Stromal cell of bone marrow (primary cell): ENCODE data around the gene AGER.

Experiments used
- DNase-seq: peaks from one replicate; pipeline ENCODE4 v3.0.0-alpha.2; 2012; ENCODE audit warnings: low read depth

AGER gene

DNA sequence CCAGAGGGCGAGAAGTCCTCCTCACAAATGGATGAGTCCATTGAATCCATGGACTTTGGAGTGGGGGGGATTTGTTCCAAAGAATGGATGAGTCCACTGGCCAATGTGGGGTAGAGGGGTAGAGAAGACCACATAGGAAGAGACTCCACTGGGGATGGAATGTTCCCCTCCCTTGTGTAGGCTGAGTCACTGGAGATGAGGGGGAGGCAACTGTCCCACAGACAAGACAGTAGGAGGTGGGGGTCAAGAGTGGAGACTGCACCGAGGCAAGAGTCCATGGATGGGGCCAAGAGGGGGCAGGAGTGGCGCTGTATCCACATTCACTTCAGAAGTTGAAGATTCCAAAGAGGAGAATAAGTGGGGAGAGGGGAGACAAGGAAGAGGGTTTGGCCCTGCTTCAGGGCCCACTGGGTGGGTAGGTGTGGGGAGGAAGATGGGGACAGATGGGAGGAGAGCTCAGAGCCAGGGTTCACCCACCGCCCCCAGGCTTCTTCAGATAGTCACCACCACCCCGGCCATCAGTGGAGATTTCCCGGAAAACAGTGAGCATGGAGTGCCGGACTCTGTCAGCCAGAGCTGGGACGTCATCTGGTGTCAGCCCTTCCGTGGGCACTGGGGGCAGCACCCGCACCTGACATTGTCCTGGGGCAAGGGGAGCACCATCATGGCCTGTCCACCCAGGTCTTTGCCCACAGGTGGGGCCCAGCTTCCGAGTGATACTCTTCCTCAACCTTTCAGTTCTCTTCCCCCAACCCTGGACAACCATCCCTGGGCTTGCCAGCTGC is 15.1 kb downstream of the AGER start:
- DNase-seq: no peak

DNA sequence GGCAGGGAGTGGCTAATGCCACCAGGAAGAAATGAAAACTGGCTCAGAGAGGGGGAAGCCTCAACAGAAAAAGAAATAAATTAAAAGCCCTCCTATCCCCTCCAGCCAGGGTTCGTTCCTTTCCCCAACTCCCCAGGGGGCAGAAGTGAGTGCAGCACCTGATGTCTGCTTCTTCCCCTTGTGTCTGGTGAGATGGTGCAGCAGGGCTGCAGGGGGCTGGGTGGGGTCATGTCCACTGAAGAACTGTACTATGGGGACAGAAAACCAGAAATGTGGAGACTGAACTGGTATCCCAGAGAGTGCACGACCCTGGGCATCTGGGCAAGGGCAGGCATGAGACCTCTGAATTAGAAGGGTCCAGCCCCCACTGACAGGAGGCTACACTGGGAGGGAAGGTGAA is 15.7 kb downstream of the AGER start:
- DNase-seq: no peak

DNA sequence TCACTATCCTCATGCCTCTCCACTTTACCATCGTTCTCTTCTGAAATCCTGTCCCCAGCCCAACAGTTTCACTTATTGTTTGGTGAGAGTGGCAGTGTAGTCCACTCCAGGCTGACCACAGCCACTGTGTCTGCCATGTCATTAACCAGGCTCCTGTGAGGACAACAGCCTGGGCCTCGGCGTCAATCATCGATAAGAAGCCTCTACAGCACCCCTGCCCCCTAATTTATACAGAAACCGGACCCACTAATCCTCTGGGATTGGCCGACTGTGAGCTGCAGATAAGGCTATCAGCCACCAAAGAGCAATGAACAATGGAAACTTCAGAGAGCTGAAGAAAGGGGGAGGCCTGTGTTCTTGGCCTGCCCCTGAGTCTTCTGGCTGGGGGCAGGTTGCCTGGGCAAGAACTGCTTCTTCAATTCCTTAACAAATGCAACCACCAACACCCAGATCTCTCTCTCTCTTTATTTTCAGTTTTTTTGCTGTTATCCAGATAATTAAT is 16.2 kb downstream of the AGER start:
- no peak for DNase-seq

DNA sequence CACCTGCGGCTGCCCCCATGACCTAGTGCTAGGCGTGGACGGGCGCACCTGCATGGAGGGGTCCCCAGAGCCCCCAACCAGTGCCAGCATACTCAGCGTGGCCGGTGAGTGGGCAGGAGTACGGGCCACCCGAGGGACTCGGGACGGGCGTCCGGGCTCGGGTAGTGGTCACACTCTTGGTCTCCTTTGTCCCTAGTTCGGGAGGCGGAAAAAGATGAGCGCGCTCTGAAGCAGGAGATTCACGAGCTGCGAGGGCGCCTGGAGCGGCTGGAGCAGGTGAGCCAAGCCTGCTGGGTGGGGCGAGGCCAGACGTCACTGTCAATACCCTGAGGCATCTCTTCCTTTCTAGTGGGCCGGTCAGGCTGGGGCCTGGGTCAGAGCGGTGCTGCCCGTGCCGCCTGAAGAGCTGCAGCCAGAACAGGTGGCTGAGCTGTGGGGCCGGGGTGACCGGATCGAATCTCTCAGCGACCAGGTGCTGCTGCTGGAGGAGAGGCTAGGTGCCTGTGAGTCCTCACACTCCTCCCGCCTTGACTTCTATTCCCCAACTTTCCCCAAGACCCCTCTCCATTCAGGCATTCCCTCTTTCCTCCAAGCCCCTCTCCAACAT is 16.8 kb downstream of the AGER start:
- DNase-seq: no peak

DNA sequence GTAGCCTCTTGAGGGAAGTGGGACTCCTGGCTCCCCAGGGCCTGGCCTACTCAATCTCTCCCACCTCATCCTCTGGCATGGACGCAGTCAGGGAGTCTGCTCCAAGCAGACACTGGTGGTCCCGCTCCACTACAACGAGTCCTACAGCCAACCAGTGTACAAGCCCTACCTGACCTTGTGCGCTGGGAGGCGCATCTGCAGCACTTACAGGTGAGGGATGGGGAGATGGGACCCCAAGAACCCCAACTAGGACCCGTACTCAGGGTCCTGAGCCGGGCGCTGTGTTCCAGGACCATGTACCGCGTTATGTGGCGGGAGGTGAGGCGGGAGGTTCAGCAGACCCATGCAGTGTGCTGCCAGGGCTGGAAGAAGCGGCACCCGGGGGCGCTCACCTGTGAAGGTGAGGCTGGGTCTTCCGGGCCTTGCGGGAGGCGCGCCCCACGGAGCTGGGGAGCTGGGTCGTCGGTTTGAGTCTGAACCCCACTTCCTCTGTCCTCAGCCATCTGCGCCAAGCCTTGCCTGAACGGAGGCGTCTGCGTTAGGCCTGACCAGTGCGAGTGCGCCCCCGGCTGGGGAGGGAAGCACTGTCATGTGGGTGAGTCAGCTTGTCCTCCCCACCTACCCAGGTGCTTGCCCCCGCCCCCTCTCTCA is 17.5 kb downstream of the AGER start:
- DNase-seq: no peak

DNA sequence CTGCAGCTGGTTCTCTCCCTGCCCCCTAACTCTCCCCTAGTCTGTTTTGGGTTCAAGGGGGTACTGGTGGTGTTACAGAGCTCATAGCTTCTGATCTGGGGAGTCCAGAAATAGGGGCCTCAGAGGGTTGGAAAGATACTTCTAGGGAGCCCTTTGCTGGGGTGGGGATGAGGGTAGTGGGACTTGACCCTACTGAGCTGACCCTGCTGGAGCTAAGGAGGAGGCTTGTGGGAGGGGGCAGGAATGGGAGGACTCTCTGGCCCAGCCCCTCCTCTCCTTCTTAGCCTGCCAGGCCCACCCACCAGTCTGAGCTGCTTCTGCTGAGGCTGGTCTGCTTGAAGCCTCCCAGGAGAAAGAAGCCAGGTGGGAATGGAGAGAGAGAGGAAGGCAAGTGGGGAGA is 19.8 kb downstream of the AGER start, which contains the start of gene EGFL8:
TSS of gene EGFL8 (plus strand) at position 301 of the 400 bp plus-strand sequence. CDS start 1,571 bp downstream, outside the sequence.
- DNase-seq: no peak

DNA sequence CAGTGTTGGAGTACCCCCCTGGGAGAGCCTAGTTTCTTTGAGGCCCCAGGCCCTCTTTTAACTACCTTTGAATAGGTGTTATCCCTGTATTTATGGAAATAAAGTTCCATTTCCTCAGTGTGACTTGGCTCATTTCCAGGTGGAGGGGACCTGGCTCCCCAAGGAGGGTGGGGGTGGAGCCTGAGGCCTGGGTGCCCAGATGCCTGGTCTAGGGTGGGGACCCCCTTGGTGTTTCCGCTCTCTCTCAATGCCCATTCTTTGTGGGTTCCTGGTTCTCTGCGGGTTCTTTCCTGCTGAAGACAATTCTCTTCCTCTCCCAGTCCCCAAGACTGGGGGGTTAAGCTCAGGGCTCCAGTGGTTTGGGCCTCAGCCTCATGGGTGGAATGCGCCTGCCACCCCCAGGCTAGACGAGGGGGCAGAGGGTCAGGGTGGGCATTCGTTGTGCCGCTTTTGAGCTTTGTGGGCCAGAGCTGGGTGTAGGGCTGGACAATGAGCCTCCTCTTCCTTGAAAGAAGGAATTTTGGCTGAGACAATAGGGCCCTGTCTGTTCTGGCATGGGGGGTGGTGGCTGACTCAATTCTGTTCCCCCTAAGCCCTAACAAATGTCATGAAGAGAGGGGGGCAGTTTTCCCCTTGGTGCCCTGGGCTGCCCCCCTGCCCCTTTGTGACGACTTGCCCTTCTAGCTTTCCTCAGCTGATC is 20.3 kb downstream of the AGER start:
- DNase-seq: no peak

DNA sequence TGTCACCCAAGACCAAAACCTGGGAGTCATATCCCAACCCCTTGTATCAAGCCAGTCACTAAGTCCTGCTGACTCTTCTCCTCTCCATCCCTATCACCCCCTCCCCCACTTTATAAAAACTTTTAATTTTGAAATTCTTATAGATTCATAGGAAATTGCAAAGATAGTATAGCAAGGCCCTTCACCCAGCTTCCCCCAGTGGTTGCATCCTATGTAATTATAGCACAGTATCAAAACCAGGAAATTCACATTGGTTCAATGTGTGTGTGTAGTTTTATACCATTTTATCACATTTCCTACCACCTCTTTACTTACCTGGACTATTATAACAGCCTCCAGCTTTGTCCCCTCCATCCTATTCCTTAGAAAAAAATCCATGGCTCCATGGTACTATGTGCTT is 26.0 kb downstream of the AGER start:
- no peak for DNase-seq

DNA sequence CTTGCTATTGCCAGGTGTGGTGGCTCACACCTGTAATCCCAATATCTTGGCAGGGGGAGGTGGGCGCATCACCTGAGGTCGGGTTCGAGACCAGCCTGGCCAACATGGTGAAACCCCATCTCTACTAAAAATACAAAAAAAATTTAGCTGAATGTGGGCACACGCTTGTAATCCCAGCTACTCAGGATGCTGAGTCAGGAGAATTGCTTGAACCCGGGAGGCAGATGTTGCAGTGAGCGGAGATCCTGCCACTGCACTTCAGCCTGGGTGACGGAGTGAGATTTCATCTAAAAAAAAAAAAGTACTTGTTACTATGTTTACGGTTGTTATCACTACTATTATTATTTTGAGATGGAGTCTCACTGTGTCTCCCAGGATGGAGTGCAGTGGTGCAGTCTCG is 27.2 kb downstream of the AGER start:
- no peak for DNase-seq

DNA sequence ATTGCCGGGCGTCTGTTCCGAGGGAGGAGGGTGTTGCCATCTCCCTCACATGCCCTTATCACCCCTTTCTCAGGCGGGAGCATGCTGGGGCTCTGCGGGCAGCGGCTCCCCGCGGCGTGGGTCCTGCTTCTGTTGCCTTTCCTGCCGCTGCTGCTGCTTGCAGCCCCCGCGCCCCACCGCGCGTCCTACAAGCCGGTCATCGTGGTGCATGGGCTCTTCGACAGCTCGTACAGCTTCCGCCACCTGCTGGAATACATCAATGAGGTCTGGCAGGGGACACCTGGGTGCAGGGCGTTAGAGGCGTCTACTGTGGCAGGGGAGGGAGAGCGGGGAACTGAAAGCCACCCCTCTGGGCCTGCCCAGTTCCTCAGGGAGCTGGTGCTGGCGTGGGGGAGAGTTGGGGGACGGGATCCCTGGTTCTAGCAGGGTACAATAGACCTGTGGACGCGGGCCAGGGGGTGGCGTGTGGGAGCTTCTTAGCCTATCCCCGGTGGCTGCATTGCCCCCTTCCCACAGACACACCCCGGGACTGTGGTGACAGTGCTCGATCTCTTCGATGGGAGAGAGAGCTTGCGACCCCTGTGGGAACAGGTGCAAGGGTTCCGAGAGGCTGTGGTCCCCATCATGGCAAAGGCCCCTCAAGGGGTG is 29.4 kb downstream of the AGER start:
- DNase-seq: no peak

DNA sequence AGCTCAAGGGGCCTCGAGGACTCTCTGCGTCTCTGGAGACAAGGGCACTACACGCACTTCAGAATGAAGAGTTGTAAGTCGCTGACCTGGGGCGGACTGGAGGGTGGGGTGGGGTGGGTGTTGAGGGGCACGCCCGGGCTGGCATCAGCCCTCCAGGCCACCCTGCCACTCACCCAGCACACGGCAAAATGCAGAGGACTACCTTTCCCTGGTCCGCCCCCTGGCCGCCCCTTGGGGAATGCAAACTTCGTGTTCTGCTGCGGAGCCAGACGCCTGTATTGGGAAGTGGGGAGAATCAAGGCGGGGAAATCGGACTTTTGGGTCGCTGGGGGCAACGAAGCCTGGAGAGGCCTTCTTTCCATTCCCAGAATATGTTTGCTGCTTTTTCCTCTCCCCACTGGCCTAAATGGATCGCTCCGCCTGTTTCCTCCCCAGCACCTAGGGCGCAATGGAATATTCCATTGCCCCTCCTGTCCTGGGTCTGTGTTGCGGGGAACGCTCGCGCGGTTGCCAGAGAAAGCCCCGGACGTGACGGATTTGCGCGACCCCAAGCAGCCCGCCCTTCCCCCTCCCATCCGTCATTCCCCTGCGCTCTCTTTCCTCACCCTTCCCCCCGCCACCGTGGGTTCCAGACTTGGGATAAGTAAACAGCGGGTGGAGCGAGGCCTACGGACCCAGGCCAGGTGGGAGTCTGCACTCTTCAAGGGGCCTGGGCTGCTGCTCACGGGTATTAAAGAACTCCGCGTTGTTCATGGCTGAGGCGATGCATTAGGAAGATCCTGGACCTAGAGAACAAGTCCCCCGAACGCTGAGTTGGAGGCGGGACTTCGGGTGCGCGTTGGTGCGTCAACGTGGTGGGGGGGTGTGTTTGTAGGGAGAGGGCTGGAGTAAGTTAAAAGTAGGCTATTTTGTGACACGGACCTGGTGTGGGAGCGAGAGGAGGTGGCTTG is 30.2 kb downstream of the AGER start, which contains the start of gene PPT2:
TSS of gene PPT2 (plus strand) at position 578 of the 950 bp plus-strand sequence. CDS start 454 bp downstream, outside the sequence.
- DNase-seq: peak; percentile 84

DNA sequence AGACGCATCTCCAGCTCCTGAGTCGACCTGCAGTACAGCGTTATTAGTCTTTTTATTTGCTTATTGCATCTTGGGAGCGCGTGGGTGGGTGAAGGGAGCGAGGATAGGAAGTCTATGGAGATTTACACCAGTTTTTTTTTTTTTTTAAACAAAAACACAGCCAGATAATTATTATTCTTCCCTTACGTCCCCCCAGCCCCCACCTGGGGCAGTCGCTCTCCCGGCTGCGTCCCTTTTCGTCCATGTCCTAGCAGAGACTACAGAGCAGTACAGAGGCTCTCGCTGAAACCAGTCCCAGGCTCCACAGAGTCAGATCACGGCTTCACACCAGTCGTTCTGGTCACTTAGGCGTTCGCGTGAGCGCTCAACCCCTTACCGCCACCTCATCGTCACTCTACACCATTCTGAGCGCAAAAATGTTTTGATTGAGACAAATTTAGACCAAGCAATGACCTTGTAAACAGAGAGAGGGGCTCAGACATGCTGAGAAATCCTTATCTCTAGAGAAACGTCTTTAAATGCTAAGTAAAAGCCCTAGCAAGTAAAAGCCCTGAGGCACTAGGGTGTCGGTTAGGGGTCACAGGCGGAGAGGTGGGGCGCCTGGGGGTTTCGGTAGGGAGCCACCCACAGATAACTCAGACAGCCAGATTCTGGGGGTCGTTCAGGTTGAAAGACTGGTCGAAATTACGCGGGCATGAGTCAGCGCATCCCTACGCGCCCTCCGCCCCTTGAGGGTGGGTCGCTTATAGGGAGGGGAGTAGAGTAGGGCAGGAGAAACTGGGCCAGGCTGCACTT is 31.1 kb downstream of the AGER start:
- DNase-seq: no peak

DNA sequence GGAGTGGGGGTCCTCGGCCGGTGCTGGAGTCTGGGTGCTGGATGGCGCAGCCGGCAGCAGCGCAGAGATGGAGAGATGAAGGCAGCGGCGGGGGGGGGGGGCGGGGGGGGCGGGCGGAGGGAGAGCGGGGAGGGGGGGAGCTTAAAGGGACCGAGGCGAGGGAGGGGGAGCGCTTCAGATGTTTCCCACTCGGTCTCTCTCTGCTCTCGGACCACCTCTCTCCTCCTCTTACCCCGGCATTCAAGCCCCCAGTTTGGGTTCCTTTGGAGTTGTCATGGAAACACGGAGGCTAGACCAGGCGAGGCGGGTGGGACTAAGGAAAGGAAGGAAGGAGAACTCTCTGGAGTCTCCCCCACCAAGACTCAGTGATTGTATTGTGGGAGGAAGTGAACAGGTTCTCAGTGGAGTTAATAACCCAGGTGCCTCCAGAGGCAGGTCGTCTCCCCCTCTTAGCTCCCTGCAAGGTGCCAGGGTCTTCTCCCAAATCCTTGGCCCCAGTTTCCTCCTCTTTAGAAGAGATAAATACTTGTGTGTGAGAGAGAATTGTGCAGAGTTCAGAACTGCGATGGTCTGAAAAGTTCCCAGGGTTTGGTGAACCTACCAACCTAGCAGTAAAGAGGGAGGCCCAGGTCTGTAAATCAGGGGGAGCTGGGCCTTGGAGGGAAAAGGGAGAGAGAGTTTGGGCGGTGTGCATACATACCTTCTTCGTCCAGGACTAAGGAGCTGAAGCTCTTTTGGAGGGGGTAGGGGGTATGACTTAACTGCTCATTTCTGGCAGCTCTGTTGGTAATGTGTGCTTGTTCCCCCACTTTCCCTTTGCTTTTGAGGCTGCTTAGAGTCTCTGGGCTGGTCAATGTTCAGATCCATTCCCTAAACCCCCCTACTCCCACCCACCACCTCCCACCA is 31.9 kb downstream of the AGER start, which contains the start of gene PRRT1:
TSS of gene PRRT1 (minus strand) at position 77 of the 906 bp plus-strand sequence. CDS start 112 bp downstream, outside the sequence.
- DNase-seq: no peak

DNA sequence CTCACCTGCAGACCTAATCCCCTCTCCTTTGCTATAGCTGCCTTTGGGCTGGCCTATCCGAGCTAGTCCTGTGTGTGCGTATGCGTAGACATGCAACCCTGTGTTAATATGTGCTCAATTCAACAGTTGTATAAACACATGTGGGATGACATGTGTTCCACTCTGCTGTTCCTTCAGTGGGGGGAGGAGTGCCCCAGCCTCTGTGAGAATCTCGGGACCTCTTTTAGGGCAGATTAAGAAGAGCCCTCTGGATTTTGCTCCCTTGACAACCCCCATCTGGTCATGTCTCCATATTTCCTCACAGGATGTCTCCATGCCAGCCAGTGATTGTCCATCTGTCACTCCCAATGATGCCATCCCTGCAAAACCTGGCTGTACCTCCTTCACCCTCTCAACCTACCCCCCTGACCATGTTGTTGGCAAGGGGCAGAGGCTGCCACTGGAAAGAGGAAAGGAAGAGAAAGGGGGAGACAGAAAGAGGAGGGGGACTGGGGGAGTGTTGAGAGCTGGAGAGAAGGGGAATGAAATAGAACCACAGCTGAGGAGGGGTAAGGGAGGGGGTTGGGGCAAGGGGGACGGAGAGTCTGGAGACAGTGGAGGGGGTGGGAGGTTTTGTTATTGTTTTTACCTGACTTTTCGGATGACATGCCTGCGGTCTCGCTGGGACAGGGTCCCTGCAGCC is 32.7 kb downstream of the AGER start:
- no peak for DNase-seq

DNA sequence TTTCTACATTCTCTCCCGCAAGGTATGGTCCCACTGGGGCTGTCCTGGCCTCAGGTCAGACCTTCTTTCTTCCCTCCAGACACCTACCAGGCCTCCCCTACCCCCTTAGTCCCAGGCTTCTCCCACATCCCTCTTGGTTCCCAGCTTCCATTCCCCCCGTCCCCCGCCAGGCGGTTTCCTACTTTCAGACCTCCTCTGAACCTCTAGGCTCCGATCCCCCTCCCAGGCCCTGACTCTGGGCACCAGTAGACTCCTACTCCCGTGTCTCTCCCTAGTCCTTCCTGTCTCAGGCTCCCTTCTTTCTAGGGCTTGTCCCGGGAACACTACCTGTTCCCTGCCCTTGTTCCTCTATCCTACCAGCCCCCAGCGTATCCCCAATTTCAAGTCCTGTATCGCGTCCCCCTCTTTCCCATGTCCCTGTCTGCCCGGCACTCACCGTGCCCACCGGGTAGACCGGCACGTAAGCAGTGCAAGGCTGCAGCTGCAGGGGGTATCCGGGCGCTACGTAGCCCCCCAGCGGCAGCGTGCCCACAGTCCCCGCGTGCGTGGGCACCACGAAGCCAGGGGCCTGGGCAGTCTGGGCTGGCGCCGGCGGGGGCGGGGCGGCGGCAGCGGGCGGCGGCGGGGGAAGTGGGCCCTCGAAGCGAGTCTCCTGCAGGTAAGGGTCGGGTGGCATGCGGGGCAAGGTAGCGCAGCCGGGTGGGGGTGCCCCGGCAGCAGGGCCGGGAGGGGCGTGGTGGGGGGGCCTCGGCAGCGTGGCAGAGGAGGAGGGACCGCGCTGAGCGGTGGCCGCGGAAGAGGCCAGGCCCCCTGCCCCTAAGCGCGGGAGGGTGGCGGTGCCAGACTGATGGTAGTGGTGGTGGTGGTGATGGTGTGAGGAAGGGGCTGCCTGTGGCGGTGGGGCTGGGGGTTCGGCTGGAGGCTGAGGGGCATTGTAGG is 33.9 kb downstream of the AGER start:
- DNase-seq: no peak

DNA sequence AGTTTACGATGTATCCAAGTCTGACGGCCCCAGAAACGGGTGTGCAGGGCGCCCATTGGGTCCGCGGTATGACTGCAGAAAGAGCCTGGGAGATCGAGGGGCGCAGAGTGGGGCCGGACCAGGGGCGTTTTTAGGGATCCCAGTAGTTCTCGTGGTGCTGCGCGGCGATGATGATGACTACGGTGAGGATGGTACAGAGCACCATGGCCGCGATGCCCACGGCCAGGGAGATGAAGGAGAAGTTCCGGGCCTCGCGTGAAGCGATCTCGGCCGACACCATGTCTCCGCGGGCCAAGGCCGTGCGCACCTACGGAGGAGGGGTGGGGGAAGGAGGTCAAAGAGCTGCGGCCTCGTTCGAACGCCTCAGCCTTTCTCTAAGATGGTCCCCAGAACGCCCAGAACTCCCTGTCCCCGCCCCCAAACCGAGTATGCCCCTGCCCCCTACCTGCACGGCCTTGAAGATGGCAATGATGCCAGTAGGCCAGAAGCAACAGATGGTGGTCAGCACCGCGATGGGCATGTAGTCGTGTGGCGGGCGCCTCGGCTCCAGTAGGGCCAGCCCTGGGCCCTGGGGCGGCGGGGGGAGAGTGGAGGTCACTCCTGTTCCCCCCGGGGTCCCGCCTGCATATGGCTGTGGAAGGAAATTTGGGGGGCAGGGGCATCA is 34.8 kb downstream of the AGER start:
- DNase-seq: no peak
